Epithelial cell of proximal tubule (primary cell): Measurements from ENCODE around the gene REEP6. TPM values are rescaled to one million over a fixed set of nuclear protein-coding genes. Genes with fewer than 3 reads are reported as not detected.

Experiments
- DNase-seq: peaks from one replicate; pipeline ENCODE4 v3.0.0-alpha.2; 2011; ENCODE audit warnings: low read depth
- H3K4me3 ChIP-seq: 2 replicates; pipeline ENCODE4 v1.5.1; 2011; ENCODE audit warnings: low read depth, mild to moderate bottlenecking, low read length
- total RNA-seq: library from RNA; depleted of rRNA; stranded (reverse); fragments of >200 nt; gene quantifications from 2 replicates; pipeline ENCODE4 v1.2.3, GENCODE V29; 2015
- TF ChIP-seq, protein P1 (sequence below): conservative IDR thresholded peaks from 2 replicates; pipeline ENCODE4 v1.5.1; 2012; ENCODE audit warnings: low read depth, mild to moderate bottlenecking, low read length

REEP6 gene
- total RNA-seq, 1 donor from 2014 or later: 4.8 TPM

DNA sequence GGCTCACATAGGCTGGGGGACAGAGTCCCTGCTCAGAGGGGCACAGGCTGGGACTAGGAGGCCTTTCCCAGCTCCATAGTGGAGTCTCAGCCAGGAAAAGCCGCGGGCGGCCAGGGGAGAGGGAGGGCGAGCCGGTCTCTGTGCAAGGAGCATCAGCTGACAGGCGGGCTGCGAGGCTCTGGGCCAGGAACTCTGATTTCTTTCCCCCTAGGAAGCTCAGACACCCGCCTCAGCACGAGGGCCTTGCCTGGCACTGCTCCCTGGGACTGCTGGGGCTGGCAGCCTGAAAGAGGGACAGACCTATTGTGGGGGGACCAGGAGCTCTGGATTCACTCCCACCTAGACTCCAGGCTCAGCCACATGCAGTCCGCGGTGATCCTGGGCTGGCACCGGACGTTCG lies 30.7 kb downstream of the REEP6 start:
- no peak for DNase-seq
- TF ChIP-seq, protein P1, sequence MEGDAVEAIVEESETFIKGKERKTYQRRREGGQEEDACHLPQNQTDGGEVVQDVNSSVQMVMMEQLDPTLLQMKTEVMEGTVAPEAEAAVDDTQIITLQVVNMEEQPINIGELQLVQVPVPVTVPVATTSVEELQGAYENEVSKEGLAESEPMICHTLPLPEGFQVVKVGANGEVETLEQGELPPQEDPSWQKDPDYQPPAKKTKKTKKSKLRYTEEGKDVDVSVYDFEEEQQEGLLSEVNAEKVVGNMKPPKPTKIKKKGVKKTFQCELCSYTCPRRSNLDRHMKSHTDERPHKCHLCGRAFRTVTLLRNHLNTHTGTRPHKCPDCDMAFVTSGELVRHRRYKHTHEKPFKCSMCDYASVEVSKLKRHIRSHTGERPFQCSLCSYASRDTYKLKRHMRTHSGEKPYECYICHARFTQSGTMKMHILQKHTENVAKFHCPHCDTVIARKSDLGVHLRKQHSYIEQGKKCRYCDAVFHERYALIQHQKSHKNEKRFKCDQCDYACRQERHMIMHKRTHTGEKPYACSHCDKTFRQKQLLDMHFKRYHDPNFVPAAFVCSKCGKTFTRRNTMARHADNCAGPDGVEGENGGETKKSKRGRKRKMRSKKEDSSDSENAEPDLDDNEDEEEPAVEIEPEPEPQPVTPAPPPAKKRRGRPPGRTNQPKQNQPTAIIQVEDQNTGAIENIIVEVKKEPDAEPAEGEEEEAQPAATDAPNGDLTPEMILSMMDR: no peak
- H3K4me3 ChIP-seq: no peak overlapping the region

DNA sequence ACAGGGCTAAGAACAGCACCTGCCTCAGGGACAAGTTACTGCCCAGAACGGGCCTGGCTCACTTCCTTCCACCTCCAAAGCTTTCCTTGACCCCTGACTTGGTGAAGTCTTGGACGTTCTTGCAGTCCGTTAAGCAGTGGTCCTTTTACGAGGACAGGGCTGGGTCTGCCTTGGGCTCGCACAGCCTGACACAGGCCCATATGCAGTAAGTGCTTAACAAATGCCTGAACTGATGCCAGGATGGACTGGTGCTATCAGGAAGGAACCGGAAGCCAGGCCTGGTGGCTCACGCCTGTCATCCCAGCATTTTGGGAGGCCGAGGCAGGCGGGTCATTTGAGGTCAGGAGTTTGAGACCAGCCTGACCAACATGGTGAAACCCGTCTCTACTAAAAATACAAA lies 31.1 kb downstream of the REEP6 start:
- no peak overlapping the region for H3K4me3 ChIP-seq
- TF ChIP-seq, protein P1: no peak

DNA sequence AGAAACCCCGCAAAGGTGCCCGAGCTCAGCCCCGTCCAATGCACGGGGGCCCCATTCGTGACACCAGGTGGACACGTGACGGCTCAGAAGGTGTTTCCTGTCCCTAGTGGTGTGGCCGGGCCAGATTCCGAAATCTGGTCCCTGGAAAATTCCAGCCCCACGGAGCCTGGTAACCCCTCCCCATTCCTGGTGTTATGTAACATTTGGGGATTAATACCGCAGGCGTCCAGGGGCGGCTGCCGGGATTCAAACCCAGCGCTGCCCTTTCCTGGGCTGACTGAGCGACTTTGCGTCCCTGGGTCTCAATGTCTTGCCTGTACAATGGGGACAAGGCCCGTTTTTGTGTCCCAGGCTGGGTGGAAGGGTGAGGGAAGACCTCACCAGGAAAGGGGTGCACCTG lies 31.9 kb downstream of the REEP6 start:
- no peak overlapping the region for H3K4me3 ChIP-seq
- no peak for DNase-seq
- TF ChIP-seq, protein P1: no peak

More for the DNA sequence above, 31.1 kb downstream of the REEP6 start:
- DNase-seq: no peak

DNA sequence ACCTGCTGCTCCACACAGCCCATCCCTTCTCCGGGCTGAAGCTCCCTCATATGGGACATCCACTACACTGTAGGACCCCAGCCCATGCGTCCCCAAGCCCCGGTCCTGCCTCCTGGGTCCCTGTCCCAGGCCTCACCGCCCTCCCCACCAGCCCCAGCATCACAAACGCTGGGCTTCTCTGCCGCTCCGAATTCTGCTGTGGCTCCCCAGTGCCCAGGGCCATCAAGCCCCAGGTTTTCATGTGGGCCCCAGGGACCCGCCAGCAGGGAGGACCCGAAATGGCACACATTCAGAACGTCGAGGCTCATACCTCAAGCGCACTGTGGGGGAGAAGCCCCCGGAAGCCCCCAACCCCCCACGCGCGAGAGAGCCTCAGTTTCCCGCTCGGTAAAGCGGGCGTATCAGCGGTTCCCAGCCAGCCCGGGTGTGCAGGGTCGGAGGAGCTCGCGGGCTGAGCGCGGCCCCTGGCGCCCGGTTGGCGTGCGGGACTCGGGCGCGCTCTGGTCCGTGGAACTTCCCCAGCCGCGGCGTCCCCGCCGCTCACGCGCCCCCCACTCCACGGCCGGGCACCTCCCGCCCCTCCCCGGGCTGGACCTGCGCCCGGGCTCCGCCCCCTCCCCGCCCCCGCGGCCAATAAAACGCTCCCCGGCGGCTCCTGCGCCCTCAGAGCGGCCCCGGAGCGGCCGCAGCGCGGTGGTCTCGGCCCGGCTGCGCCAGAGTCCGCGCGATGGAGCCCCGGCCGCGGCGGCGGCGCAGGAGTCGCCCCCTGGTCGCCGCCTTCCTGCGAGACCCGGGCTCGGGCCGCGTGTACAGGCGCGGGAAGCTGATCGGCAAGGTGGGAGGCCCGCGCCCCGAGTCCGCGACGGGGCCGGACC lies 32.7 kb downstream of the REEP6 start, which contains the start of gene PLK5:
TSS of gene PLK5 (plus strand) at position 666 of the 875 bp plus-strand sequence. CDS start 2,920 bp downstream, outside the sequence.
- DNase-seq: no peak
- TF ChIP-seq, protein P1: no peak
- no peak within 1 kb of the TSS for H3K4me3 ChIP-seq

DNA sequence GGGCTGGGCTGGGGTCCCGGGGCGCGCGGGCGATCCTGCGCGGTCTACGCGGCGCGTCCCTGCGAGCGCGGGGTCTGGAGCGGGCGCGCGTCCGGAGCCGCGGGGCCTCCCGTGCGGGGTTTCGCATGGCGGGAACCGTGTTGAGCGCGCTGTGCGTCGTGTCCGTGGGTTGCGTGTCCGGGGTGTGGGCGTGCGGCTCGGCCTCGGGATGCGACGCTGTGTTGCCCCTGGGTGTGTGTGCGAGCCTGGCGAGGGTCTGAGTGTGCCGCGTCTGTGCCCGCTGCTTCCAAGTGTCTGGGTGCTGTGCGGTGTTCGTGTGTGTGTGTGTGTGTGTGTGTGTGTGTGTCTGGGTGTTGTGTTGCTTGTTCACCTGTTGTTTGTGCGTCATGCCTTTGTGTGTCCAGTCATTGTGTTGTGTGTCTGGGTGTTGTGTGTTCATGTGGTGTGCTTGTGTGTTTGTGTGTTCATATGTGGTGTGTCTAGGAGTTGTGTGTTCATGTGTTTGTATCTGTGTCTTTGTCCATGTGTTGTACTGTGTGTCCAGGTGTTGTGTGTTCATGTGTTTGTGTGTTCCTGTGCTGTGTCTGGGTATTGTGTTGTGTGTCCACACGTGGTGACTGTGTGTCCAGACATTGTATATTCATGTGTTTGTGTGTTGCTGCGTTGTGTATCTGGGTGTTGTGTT lies 33.4 kb downstream of the REEP6 start:
- no peak overlapping the region for H3K4me3 ChIP-seq
- no peak for DNase-seq
- TF ChIP-seq, protein P1: no peak

DNA sequence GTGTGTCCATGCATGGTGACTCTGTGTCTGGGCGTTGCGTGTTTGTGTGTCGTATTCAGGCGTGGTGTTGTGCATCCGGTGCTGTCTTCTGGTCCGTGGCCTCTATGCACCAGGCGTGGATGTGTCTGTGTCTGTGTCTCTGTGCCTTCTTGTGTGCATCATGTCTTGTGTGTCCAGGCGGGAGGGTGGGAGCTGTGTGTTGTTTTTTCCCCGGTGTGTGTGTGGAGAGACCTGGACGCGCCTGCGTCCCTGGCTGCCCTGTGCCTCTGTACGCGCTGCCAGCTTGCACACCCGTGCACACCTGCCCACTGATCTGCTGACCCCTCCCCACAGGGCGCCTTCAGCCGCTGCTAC lies 34.0 kb downstream of the REEP6 start:
- TF ChIP-seq, protein P1: no peak
- no peak for DNase-seq
- no peak overlapping the region for H3K4me3 ChIP-seq
